SK-N-SH (cell line): ENCODE results near the gene DHRS12. TPM values are rescaled to one million over a fixed set of nuclear protein-coding genes. Genes with fewer than 3 reads are reported as not detected.

Source experiments
- CTCF ChIA-PET: fragments of 300-600, 350-600 bp; formaldehyde crosslinking; extraction: SDS; loops from one replicate; lab custom pipeline; 2021; lab: Yijun Ruan, JAX
- POLR2A ChIA-PET: fragments of 350-600 bp; sonication (Branson Sonifier 250); formaldehyde crosslinking; extraction: SDS; loops from one replicate; lab custom pipeline; 2020; ENCODE audit warnings: antibody characterized with exemption, inconsistent platforms; lab: Yijun Ruan, JAX
- DNase-seq: peaks from one replicate; pipeline ENCODE4 v3.0.0; 2012
- H2AFZ ChIP-seq: fragments of 200-600 bp; sonication (generic); 2 replicates; pipeline ENCODE4 v1.8.1; 2016; ENCODE audit warnings: antibody characterized with exemption, mild to moderate bottlenecking, low read depth
- H3F3A ChIP-seq: fragments of 200-600 bp; sonication (generic); replicated peaks from 2 replicates; pipeline ENCODE3; 2016; ENCODE audit warnings: antibody characterized with exemption, mild to moderate bottlenecking; ENCODE audit not compliant: insufficient read depth
- H3K27ac ChIP-seq, 2 experiments: fragments of 200-500 bp in 1 of 2; fragments of 200-600 bp in 1 of 2; sonication (Bioruptor generic) in 1 of 2; sonication (generic), shearing (Covaris generic) in 1 of 2; 2 replicates each; pipeline versions ENCODE4 v1.5.1 to v1.6.1; 2014 to 2016; ENCODE audit warnings: low read depth in 2 of 2, inconsistent platforms in 1 of 2, low read length in 1 of 2, mild to moderate bottlenecking in 1 of 2, mixed read lengths in 1 of 2
- H3K27me3 ChIP-seq: fragments of 200-600 bp; sonication (generic), shearing (Covaris generic); 2 replicates; pipeline ENCODE4 v1.6.1; 2016; ENCODE audit warnings: mixed run types; ENCODE audit not compliant: insufficient read depth
- H3K36me3 ChIP-seq, 2 experiments: fragments of 200-500 bp in 1 of 2; fragments of 200-600 bp in 1 of 2; sonication (Bioruptor generic) in 1 of 2; sonication (generic) in 1 of 2; replicated peaks in 1 of 2; 2 replicates each; pipeline versions ENCODE3 to v1.5.1; 2014 to 2016; ENCODE audit warnings: low read length in 1 of 2, mild to moderate bottlenecking in 1 of 2; ENCODE audit not compliant: insufficient read depth in 2 of 2, control insufficient read depth in 1 of 2
- H3K4me1 ChIP-seq, 2 experiments: fragments of 200-500 bp in 1 of 2; fragments of 200-600 bp in 1 of 2; sonication (Bioruptor generic) in 1 of 2; sonication (generic), shearing (Covaris generic) in 1 of 2; 2 replicates each; pipeline versions ENCODE4 v1.5.1 to v1.6.1; 2014 to 2016; ENCODE audit warnings: low read depth in 1 of 2, low read length in 1 of 2, mixed run types in 1 of 2; ENCODE audit not compliant: insufficient read depth in 2 of 2, control insufficient read depth in 1 of 2
- H3K4me2 ChIP-seq: fragments of 200-600 bp; sonication (generic), shearing (Covaris generic); 2 replicates; pipeline ENCODE4 v1.6.1; 2017; ENCODE audit warnings: mixed run types
- H3K4me3 ChIP-seq, 2 experiments: fragments of 200-500 bp in 1 of 2; fragments of 200-600 bp in 1 of 2; sonication (Bioruptor generic) in 1 of 2; sonication (generic), shearing (Covaris generic) in 1 of 2; 2 replicates each; pipeline versions ENCODE4 v1.5.1 to v1.8.1; 2014 to 2016; ENCODE audit warnings: low read depth in 2 of 2, inconsistent platforms in 1 of 2, low read length in 1 of 2, mild to moderate bottlenecking in 1 of 2, mixed read lengths in 1 of 2, moderate library complexity in 1 of 2
- H3K79me2 ChIP-seq: fragments of 200-600 bp; sonication (generic); 2 replicates; pipeline ENCODE4 v1.8.1; 2017; ENCODE audit warnings: mild to moderate bottlenecking; ENCODE audit not compliant: insufficient read depth
- H3K9ac ChIP-seq: fragments of 200-600 bp; sonication (generic); 2 replicates; pipeline ENCODE4 v1.6.1; 2017; ENCODE audit warnings: mixed run types
- H3K9me2 ChIP-seq: fragments of 200-600 bp; sonication (generic); 2 replicates; pipeline ENCODE4 v1.6.1; 2017; ENCODE audit warnings: mixed run types
- H3K9me3 ChIP-seq: fragments of 200-600 bp; sonication (generic); 2 replicates; pipeline ENCODE4 v1.6.1; 2017; ENCODE audit warnings: mixed run types, mild to moderate bottlenecking, moderate library complexity
- H4K20me1 ChIP-seq: fragments of 200-600 bp; sonication (generic); 2 replicates; pipeline ENCODE4 v1.6.1; 2017; ENCODE audit warnings: mild to moderate bottlenecking, mixed run types; ENCODE audit not compliant: insufficient read depth
- CHD2 ChIP-seq: fragments of 150-350 bp; IDR thresholded peaks from 2 replicates; pipeline ENCODE4 v1.6.1; 2018; ENCODE audit warnings: low read length; ENCODE audit not compliant: partially characterized antibody
- CTCF ChIP-seq: fragments of 200-600 bp; sonication (generic); IDR thresholded peaks from 2 replicates; pipeline ENCODE4 v1.6.1; 2017; ENCODE audit warnings: antibody characterized with exemption, mild to moderate bottlenecking, moderate library complexity
- ELF1 ChIP-seq: IDR thresholded peaks from 2 replicates; pipeline ENCODE4 v1.4.0; 2012
- EP300 ChIP-seq, 2 experiments: IDR thresholded peaks; 2 replicates each; pipeline versions ENCODE4 v1.4.0 to v1.6.1; 2012; ENCODE audit warnings: borderline replicate concordance in 1 of 2, low read depth in 1 of 2, low read length in 1 of 2
- FOSL2 ChIP-seq: IDR thresholded peaks from 2 replicates; pipeline ENCODE4 v1.4.0; 2012; ENCODE audit warnings: low read depth, mild to moderate bottlenecking, moderate library complexity, borderline replicate concordance
- GABPA ChIP-seq: IDR thresholded peaks from 2 replicates; pipeline ENCODE4 v1.4.0; 2012; ENCODE audit warnings: low read depth, mild to moderate bottlenecking
- GATA2 ChIP-seq: sonication (generic); formaldehyde crosslinking; IDR thresholded peaks from 2 replicates; pipeline ENCODE4 v1.5.0; 2020; ENCODE audit warnings: mild to moderate bottlenecking, missing genetic modification reagents
- IRF3 ChIP-seq: fragments of 150-350 bp; IDR thresholded peaks from 2 replicates; pipeline ENCODE4 v1.6.1; 2016; ENCODE audit warnings: mild to moderate bottlenecking, low read depth, low read length
- JUND ChIP-seq: IDR thresholded peaks from 2 replicates; pipeline ENCODE4 v1.4.0; 2012
- MAX ChIP-seq: IDR thresholded peaks from 2 replicates; pipeline ENCODE4 v1.4.0; 2012; ENCODE audit warnings: low read depth
- MEF2A ChIP-seq: IDR thresholded peaks from 2 replicates; pipeline ENCODE4 v1.4.0; 2012; ENCODE audit warnings: low read depth, borderline replicate concordance
- NFIC ChIP-seq: IDR thresholded peaks from 2 replicates; pipeline ENCODE4 v1.4.0; 2012; ENCODE audit warnings: borderline replicate concordance
- POLR2AphosphoS5 ChIP-seq: IDR thresholded peaks from 2 replicates; pipeline ENCODE4 v1.6.1; 2012; ENCODE audit warnings: low read depth, low read length
- RAD21 ChIP-seq: IDR thresholded peaks from 2 replicates; pipeline ENCODE4 v1.6.1; 2012; ENCODE audit warnings: mild to moderate bottlenecking, low read length
- RCOR1 ChIP-seq: fragments of 150-350 bp; IDR thresholded peaks from 2 replicates; pipeline ENCODE4 v1.6.1; 2017; ENCODE audit warnings: antibody characterized with exemption, low read length
- SIN3A ChIP-seq: IDR thresholded peaks from 2 replicates; pipeline ENCODE4 v1.6.1; 2012; ENCODE audit warnings: low read depth, mild to moderate bottlenecking, low read length, moderate library complexity, borderline replicate concordance
- SMC3 ChIP-seq: IDR thresholded peaks from 2 replicates; pipeline ENCODE4 v1.6.1; 2012; ENCODE audit warnings: low read depth, low read length, improper control_type of control experiment
- TAF1 ChIP-seq: IDR thresholded peaks from 2 replicates; pipeline ENCODE4 v1.6.1; 2012; ENCODE audit warnings: low read depth, mild to moderate bottlenecking, low read length, moderate library complexity, borderline replicate concordance
- TEAD4 ChIP-seq: IDR thresholded peaks from 2 replicates; pipeline ENCODE4 v1.4.0; 2012; ENCODE audit warnings: mild to moderate bottlenecking, borderline replicate concordance; ENCODE audit not compliant: insufficient read depth
- USF1 ChIP-seq: IDR thresholded peaks from 2 replicates; pipeline ENCODE4 v1.4.0; 2012; ENCODE audit warnings: low read depth, borderline replicate concordance
- USF2 ChIP-seq: fragments of 150-350 bp; IDR thresholded peaks from 2 replicates; pipeline ENCODE4 v1.6.1; 2017; ENCODE audit warnings: antibody characterized with exemption, low read length, low read depth, borderline replicate concordance
- ZBTB33 ChIP-seq: IDR thresholded peaks from 2 replicates; pipeline ENCODE4 v1.4.0; 2012; ENCODE audit warnings: low read depth, borderline replicate concordance
- WGBS: methylation state at CpG from one replicate; pipeline ENCODE4 v1.1.6; 2017; ENCODE audit warnings: low lambda C conversion rate; 5-methylcytosine and 5-hydroxymethylcytosine counted together
- polyA plus RNA-seq, 3 experiments: library from polyadenylated mRNA; depleted of rRNA; stranded (reverse); fragments of >200 nt; gene quantifications; 2 replicates each; pipeline ENCODE4 v1.2.3, GENCODE V29; 2012

DHRS12 gene
- polyA plus RNA-seq, 1 of the 3 experiments (the other 2 are of a cell fraction) = 9.6 TPM

- no peak for TF ChIP-seq IRF3
- no peak for TF ChIP-seq MAX
- no peak for TF ChIP-seq SIN3A
- TF ChIP-seq, all 33 proteins: peak for 0
Observed at GRCh38 chr13:51799261-51799660, 4.7 kb downstream of the DHRS12 start (continued).

GRCh38 chr13:51797664-51798488 lies 6.1 kb downstream of the DHRS12 start:
- H3K27ac ChIP-seq = peak overlapping the region in 1 of 2 experiments; percentile 50; a peak in 1 of 4 replicates
- no peaks in the 10 kb centered on the region for H3K36me3 ChIP-seq
- no peaks in the 10 kb centered on the region for H3K9me2 ChIP-seq
- peaks cover 19 to 44% of the 10 kb centered on the region in 2 experiments for H3K4me1 ChIP-seq
- no peaks in the 10 kb centered on the region for H3K9me3 ChIP-seq
- ChIA-PET POLR2A (interaction anchor here (0.8 to 3.1 kb wide), 6 partner anchors 12 to 347 kb away, joined by 3 to 30 read pairs (median 7); partner anchors contain the start of genes INTS6 and WDFY2), CTCF (interaction anchor here (0.6 to 4.8 kb wide), 75 partner anchors 7 to 693 kb away, joined by 3 to 80 read pairs (median 4); partner anchors contain the start of gene INTS6)
- no peaks in the 10 kb centered on the region for H3K79me2 ChIP-seq
- H3K4me2 ChIP-seq = no peak overlapping the region
- no peaks in the 10 kb centered on the region for H3K27me3 ChIP-seq
- 77% methylated on average over 10 of the region's 12 CpGs for WGBS
- H3K9ac ChIP-seq = no peak overlapping the region
- no peaks in the 10 kb centered on the region for H4K20me1 ChIP-seq
- H2AFZ ChIP-seq = no peak overlapping the region
- no peak overlapping the region for H3K4me3 ChIP-seq
- peak; percentile 76 for DNase-seq
- H3F3A ChIP-seq = peaks cover 13% of the 10 kb centered on the region
- TF ChIP-seq GABPA (no peak), POLR2AphosphoS5 (no peak), TEAD4 (no peak), MEF2A (no peak), SMC3 (peak; percentile 85), TAF1 (no peak), GATA2 (CRISPR knock-in tag) (no peak), USF1 (no peak), NFIC (no peak), FOSL2 (no peak), CTCF (peak; percentile 59), EP300 (IDR thresholded peaks at IDR 0.05; ENCODE audit: borderline replicate concordance in 1 of 2, low read depth in 1 of 2, low read length in 1 of 2) (no peak), CHD2 (no peak), RAD21 (peak; percentile 93), ZBTB33 (no peak), SIN3A (no peak), USF2 (no peak), JUND (no peak), RCOR1 (0 out of 2 replicates have a peak, but pooled peaks have one; percentile 29), IRF3 (no peak), ELF1 (no peak)
